Coronary artery (tissue), 2 donors: Measurements from ENCODE around the gene CCDC7.
"Not testable (repeated sequence)": the region's sequence is repeated elsewhere in the genome, so short reads cannot be mapped to it uniquely, and the experiment has no call there.

Experiments
- DNase-seq: peaks from one replicate; pipeline ENCODE4 v3.0.0-alpha.2; 2017; ENCODE audit warnings: low spot score
- H3K27ac ChIP-seq, 2 donors: fragments of 200-600 bp; sonication (generic); one replicate each; pipeline ENCODE4 v1.5.1; 2016 to 2019
- H3K4me3 ChIP-seq: fragments of 200-600 bp; sonication (generic); 2 replicates; pipeline ENCODE4 v1.5.1; 2016; ENCODE audit warnings: mild to moderate bottlenecking, moderate library complexity
- TF ChIP-seq, protein P1 (sequence below): fragments of 200-600 bp; sonication (generic); IDR thresholded peaks from one replicate; pipeline ENCODE4 v1.5.1; 2019; ENCODE audit warnings: antibody characterized with exemption

The CCDC7 gene

DNA sequence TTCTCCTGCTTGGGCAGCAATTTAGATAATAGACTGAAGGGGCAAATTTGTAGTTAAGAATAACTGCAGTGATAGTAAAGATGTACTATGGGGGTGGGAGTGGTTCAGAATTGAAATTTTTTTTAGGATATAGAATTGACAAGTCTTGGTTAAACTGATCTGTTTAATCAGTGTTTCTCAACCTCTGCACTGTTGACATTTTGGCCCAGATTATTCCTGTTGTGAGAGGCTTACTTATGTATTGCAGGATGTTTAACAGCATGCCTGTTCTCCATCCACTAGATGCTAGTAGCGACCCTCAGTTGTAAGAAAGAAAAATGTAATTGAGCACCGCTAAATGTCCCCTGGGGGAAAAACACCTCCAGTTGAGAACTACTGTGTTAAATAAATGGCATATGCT is 176.5 kb downstream of the CCDC7 start:
- no peak for DNase-seq
- TF ChIP-seq, protein P1, sequence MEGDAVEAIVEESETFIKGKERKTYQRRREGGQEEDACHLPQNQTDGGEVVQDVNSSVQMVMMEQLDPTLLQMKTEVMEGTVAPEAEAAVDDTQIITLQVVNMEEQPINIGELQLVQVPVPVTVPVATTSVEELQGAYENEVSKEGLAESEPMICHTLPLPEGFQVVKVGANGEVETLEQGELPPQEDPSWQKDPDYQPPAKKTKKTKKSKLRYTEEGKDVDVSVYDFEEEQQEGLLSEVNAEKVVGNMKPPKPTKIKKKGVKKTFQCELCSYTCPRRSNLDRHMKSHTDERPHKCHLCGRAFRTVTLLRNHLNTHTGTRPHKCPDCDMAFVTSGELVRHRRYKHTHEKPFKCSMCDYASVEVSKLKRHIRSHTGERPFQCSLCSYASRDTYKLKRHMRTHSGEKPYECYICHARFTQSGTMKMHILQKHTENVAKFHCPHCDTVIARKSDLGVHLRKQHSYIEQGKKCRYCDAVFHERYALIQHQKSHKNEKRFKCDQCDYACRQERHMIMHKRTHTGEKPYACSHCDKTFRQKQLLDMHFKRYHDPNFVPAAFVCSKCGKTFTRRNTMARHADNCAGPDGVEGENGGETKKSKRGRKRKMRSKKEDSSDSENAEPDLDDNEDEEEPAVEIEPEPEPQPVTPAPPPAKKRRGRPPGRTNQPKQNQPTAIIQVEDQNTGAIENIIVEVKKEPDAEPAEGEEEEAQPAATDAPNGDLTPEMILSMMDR, result no peak
- Histone ChIP-seq H3K27ac (no peak overlapping the region), H3K4me3 (no peak overlapping the region)

DNA sequence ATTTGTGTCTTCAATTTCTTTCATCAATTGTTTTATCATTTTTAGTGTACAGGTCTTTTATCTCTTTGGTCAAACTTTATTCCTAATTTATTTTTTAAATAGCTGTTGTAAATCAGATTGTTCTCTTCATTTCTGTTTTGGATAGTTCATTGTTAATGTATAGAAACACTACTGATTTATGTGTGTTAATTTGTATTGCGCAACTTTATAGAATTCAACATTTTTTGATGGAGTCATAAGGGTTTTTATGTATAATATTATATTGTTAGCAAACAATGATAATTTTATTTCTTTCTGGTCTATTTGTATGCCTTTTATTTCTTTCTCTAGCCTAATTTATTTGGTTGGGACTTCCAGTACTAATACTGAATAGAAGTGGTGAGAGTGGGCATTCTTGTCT is 181.2 kb downstream of the CCDC7 start:
- TF ChIP-seq, protein P1, result no peak
- H3K4me3 ChIP-seq, result no peak overlapping the region
- DNase-seq, result no peak
- no peak overlapping the region for H3K27ac ChIP-seq

DNA sequence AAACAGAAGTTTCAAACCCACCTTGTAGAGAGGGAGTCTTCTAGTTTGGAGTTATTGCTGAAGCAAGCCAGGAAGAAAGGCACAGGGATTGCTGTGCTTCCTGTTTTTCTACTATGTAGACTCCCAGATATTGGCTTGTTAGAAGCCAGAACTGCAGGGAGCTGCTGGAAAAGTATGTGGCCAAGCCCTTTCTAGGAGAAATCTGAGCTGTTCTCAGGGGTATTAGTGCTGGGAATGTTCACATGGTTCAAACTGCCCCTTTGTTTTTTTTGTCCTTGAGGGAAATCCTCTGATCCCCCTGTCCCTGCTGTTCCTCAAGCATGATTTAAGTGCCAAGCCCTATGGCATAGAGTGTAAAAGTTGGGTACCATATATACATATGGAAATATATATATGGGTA is 184.0 kb downstream of the CCDC7 start:
- TF ChIP-seq, protein P1, result no peak
- Histone ChIP-seq H3K4me3 (no peak overlapping the region), H3K27ac (no peak overlapping the region)
- DNase-seq, result no peak

DNA sequence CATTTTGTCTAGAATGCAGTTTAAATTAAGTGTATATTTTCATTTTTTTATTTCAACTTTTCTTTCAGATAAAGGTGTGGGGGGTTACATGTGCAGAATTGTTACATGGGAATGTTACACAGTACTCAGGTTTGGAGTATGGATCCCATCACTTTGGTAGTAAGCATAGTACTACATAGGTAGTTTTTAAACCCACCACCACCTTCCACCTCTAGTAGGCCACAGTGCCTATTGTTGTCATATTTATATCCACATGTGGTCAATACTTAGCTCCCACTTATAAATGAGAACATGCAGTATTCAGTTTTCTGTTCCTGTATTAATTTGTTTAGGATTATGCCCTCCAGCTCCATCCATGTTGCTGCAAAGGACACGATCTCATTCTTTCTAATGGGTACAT is 200.6 kb downstream of the CCDC7 start:
- TF ChIP-seq, protein P1, result no peak

DNA sequence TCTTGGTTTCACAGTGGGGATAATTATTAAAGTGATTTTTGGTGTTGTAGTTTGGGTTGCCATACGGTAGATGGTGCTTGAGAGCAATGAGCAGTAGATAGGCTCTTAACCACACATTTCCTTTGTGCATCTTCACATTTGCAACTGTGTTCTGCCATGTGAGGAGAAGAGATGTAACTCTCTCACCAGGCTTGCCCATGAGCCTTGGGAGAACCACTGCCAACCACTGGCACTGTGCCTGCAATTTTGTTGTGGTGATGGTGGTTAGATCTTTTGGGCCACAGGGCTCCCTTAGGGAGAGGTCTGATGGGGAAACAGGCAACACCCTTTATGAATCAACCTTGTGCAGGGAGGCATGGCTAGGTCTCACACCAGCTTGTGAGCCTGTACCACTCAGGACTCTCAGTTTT is 204.3 kb downstream of the CCDC7 start:
- H3K4me3 ChIP-seq, result no peak overlapping the region
- TF ChIP-seq, protein P1, result no peak
- no peak for DNase-seq
- no peak overlapping the region for H3K27ac ChIP-seq

More for the DNA sequence above, 200.6 kb downstream of the CCDC7 start:
- Histone ChIP-seq H3K4me3 (no peak overlapping the region), H3K27ac (no peak overlapping the region)
- DNase-seq, result no peak

DNA sequence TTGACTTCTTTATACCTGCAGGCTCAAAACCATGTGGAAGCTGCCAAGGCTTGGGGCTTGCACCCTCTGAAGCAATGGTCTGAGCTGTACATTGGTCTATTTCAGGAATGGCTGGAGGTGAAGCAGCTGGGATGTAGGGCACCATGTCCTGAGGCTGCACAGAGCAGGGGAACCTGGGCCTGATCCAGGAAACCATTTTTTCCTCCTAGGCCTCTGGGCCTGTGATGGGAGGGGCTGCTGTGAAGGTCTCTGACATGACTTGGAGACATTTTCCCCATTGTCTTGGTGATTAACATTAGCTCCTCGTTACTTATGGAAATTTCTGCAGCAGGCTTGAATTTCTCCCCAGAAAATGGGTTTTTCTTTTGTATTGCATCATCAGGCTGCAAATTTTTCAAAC is 211.5 kb downstream of the CCDC7 start:
- not testable (repeated sequence) for H3K27ac ChIP-seq, H3K4me3 ChIP-seq, DNase-seq

DNA sequence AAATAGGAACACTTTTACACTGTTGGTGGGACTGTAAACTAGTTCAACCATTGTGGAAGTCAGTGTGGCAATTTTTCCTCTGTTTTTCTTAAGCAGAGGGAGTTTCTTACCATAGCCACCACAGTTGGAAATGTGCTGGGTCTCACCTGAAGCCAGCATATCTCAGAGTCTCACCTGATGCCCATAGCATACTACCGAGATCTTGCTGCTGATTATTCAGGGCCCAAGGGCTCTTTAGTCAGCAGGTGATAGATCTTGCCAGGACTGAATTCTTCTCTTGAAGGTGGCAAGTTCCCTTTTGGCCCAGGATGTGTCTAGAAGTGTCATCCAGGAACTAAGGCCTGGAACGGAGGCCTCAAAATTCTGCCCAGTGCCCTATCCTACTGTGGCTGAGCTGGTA is 215.4 kb downstream of the CCDC7 start:
- TF ChIP-seq, protein P1, result no peak
- DNase-seq, result no peak
- Histone ChIP-seq H3K27ac (no peak overlapping the region), H3K4me3 (no peak overlapping the region)
